Urothelium cell line (cell line): ENCODE measurements around the gene PTBP3.
A peak's percentile ranks its signal among the peaks of the same experiment; 100 is the strongest.
"Not testable (repeated sequence)": the region's sequence is repeated elsewhere in the genome, so short reads cannot be mapped to it uniquely, and the experiment has no call there.

ENCODE experiments used
- DNase-seq: peaks from one replicate; pipeline ENCODE4 v3.0.0; 2011; ENCODE audit warnings: low spot score, mixed read lengths
- FAIRE-seq: peaks from 2 replicates; lab custom pipeline; 2011; peaks lifted over from hg19 to GRCh38; lab: Jason Lieb, UNC

Gene PTBP3

GRCh38 chr9:112332977-112333638 lies at the start of gene PTBP3:
TSS of gene PTBP3 (minus strand) at chr9:112333619. CDS start at chr9:112297865, 35,754 bp downstream.
- FAIRE-seq (no peak), DNase-seq (peak; percentile 76)

GRCh38 chr9:112382501-112383364 lies 49.3 kb upstream of the PTBP3 start:
- no peak for FAIRE-seq

GRCh38 chr9:112382066-112382465 lies 48.6 kb upstream of the PTBP3 start:
- DNase-seq = no peak
- FAIRE-seq = no peak

More at GRCh38 chr9:112382501-112383364, 49.3 kb upstream of the PTBP3 start:
- DNase-seq = no peak

- FAIRE-seq = no peak
- no peak for DNase-seq
These were observed 47.4 kb upstream of the PTBP3 start for GRCh38 chr9:112380825-112381221.

GRCh38 chr9:112380102-112380824 lies 46.8 kb upstream of the PTBP3 start, which contains the start of gene HSDL2:
TSS of gene HSDL2 (plus strand) at chr9:112380108. CDS start at chr9:112380164, 56 bp downstream.
- FAIRE-seq = no peak
- DNase-seq = no peak

- FAIRE-seq (no peak), DNase-seq (peak; percentile 98)
These were observed 46.0 kb upstream of the PTBP3 start for GRCh38 chr9:112379177-112380101.

- no peak for FAIRE-seq
- DNase-seq = peak; percentile 11
These were observed 45.1 kb upstream of the PTBP3 start for GRCh38 chr9:112378328-112379176.

- FAIRE-seq = no peak
These were observed 44.4 kb upstream of the PTBP3 start for GRCh38 chr9:112377684-112378327.

GRCh38 chr9:112377087-112377486 lies 43.7 kb upstream of the PTBP3 start:
- no peak for DNase-seq
- FAIRE-seq = no peak

More at GRCh38 chr9:112377684-112378327, 44.4 kb upstream of the PTBP3 start:
- no peak for DNase-seq

GRCh38 chr9:112375361-112375760 lies 41.9 kb upstream of the PTBP3 start:
- no peak for DNase-seq
- FAIRE-seq = no peak

- not testable (repeated sequence) for FAIRE-seq
These were observed 40.8 kb upstream of the PTBP3 start for GRCh38 chr9:112374232-112374631.

GRCh38 chr9:112373666-112374065 lies 40.2 kb upstream of the PTBP3 start:
- not testable (repeated sequence) for DNase-seq, FAIRE-seq

More at GRCh38 chr9:112374232-112374631, 40.8 kb upstream of the PTBP3 start:
- DNase-seq = not testable (repeated sequence)

- FAIRE-seq (no peak), DNase-seq (no peak)
These were observed 37.6 kb upstream of the PTBP3 start for GRCh38 chr9:112371060-112371459.

GRCh38 chr9:112369817-112370216 lies 36.4 kb upstream of the PTBP3 start:
- DNase-seq (no peak), FAIRE-seq (no peak)

GRCh38 chr9:112367465-112367864 lies 34.0 kb upstream of the PTBP3 start:
- no peak for DNase-seq
- no peak for FAIRE-seq

GRCh38 chr9:112366591-112366990 lies 33.2 kb upstream of the PTBP3 start:
- no peak for FAIRE-seq
- DNase-seq = no peak

GRCh38 chr9:112365257-112365656 lies 31.8 kb upstream of the PTBP3 start:
- not testable (repeated sequence) for DNase-seq, FAIRE-seq

GRCh38 chr9:112364761-112365160 lies 31.3 kb upstream of the PTBP3 start:
- FAIRE-seq (no peak), DNase-seq (no peak)

GRCh38 chr9:112361601-112362000 lies 28.2 kb upstream of the PTBP3 start:
- FAIRE-seq (no peak), DNase-seq (no peak)
